K562 (cell line): Measurements from ENCODE around the gene TMTC3. TPM values are rescaled to one million over a fixed set of nuclear protein-coding genes. Genes with fewer than 3 reads are reported as not detected.

Experiments used
- ATAC-seq: fragments of 200-7000 bp; cut with Tn5 transposase; 3 replicates; pipeline ENCODE4 v1.9.1; 2020; ENCODE audit warnings: moderate library complexity
- BruUV-seq: library from RNA; stranded (reverse); fragments of 400-500 nt; replicated peaks from 2 replicates; lab custom pipeline; 2021; lab: Mats Ljungman, UMichigan
- CTCF ChIA-PET: fragments of 300-600 bp; formaldehyde crosslinking; extraction: SDS; loops from one replicate; lab custom pipeline; 2021; ENCODE audit warnings: low intra/inter-chr PET ratio; lab: Yijun Ruan, JAX
- POLR2A ChIA-PET: fragments of 300-600, 350-650 bp; sonication (Branson Sonifier 250); formaldehyde crosslinking; extraction: SDS; loops from one replicate; lab custom pipeline; 2021; ENCODE audit warnings: antibody characterized with exemption, inconsistent platforms; lab: Yijun Ruan, JAX
- DNase-seq, 4 experiments: peaks; one replicate each; pipeline versions ENCODE4 v3.0.0 to v3.0.0-alpha.2; 2011 to 2018; ENCODE audit warnings: low spot score in 3 of 4, mixed read lengths in 3 of 4; ENCODE audit errors: extremely low read depth in 1 of 4
- FAIRE-seq: peaks from 2 replicates; lab custom pipeline; 2011; peaks lifted over from hg19 to GRCh38; lab: Jason Lieb, UNC
- H2AFZ ChIP-seq: 2 replicates; pipeline ENCODE4 v1.6.0; 2011; ENCODE audit warnings: low read depth, low read length, control low read depth, inconsistent platforms
- H3K27ac ChIP-seq: fragments of 200-600 bp; 3 replicates; pipeline ENCODE4 v1.8.0; 2011; ENCODE audit warnings: low read depth, mild to moderate bottlenecking, control low read depth, inconsistent platforms, low read length, moderate library complexity, mixed read lengths; ENCODE audit errors: extremely low read depth
- H3K27me3 ChIP-seq, 2 experiments: fragments of 300-600 bp in 1 of 2; 2 replicates in 1 of 2; 3 replicates in 1 of 2; pipeline versions ENCODE4 v1.6.0 to v1.8.0; 2011; ENCODE audit warnings: inconsistent platforms in 2 of 2, low read length in 2 of 2, mild to moderate bottlenecking in 1 of 2, mixed read lengths in 1 of 2, moderate library complexity in 1 of 2; ENCODE audit not compliant: control insufficient read depth in 2 of 2, insufficient read depth in 2 of 2
- H3K36me3 ChIP-seq: fragments of 300-600 bp; 3 replicates; pipeline ENCODE4 v1.8.0; 2011; ENCODE audit warnings: mild to moderate bottlenecking, low read length, inconsistent platforms; ENCODE audit not compliant: control insufficient read depth, insufficient read depth
- H3K4me1 ChIP-seq, 2 experiments: fragments of 200-600 bp in 1 of 2; replicated peaks in 1 of 2; 2 replicates in 1 of 2; 3 replicates in 1 of 2; pipeline versions ENCODE4 v1.5.1 to v1.8.0; 2011; ENCODE audit warnings: inconsistent platforms in 2 of 2, low read length in 2 of 2, mild to moderate bottlenecking in 1 of 2, mixed read lengths in 1 of 2, moderate library complexity in 1 of 2; ENCODE audit not compliant: control insufficient read depth in 2 of 2, insufficient read depth in 2 of 2
- H3K4me2 ChIP-seq: 2 replicates; pipeline ENCODE4 v1.6.1; 2011; ENCODE audit warnings: low read length, control low read depth, inconsistent platforms, mixed read lengths; ENCODE audit not compliant: insufficient read depth
- H3K4me3 ChIP-seq: fragments of 200-600 bp; sonication (generic), shearing (Covaris generic); 2 replicates; pipeline ENCODE4 v1.5.1; 2016; ENCODE audit warnings: control low read depth, inconsistent platforms
- H3K79me2 ChIP-seq: fragments of 200-600 bp; 3 replicates; pipeline ENCODE4 v1.8.0; 2011; ENCODE audit warnings: low read length, inconsistent platforms; ENCODE audit not compliant: control insufficient read depth, insufficient read depth
- H3K9ac ChIP-seq, 2 experiments: 2 replicates each; pipeline versions ENCODE4 v1.6.0 to v1.6.1; 2011; ENCODE audit warnings: low read depth in 2 of 2, low read length in 2 of 2, control low read depth in 1 of 2, inconsistent platforms in 1 of 2, mild to moderate bottlenecking in 1 of 2, mixed read lengths in 1 of 2; ENCODE audit not compliant: insufficient read depth in 1 of 2
- H3K9me1 ChIP-seq: one replicate; pipeline ENCODE4 v1.6.0; 2011; ENCODE audit warnings: inconsistent platforms, mild to moderate bottlenecking, low read length, moderate library complexity; ENCODE audit not compliant: control insufficient read depth, insufficient read depth
- H3K9me3 ChIP-seq: replicated peaks from 2 replicates; pipeline ENCODE4 v1.5.1; 2011; ENCODE audit warnings: low read depth, low read length, inconsistent platforms; ENCODE audit not compliant: control insufficient read depth, insufficient read depth
- H4K20me1 ChIP-seq: replicated peaks from 2 replicates; pipeline ENCODE4 v1.6.1; 2011; ENCODE audit warnings: low read length, inconsistent platforms, mixed read lengths; ENCODE audit not compliant: control insufficient read depth, insufficient read depth
- ARHGAP35 ChIP-seq: fragments of 450-650 bp; IDR thresholded peaks from 2 replicates; pipeline ENCODE4 v1.6.1; 2018; ENCODE audit not compliant: partially characterized antibody
- CHD1 ChIP-seq: fragments of 200-600 bp; sonication (generic); IDR thresholded peaks from one replicate; pipeline ENCODE4 v1.6.1; 2012; ENCODE audit warnings: mild to moderate bottlenecking, moderate library complexity, low read length, inconsistent platforms
- CREB1 ChIP-seq, 2 experiments: sonication (generic) in 1 of 2; formaldehyde crosslinking in 1 of 2; IDR thresholded peaks; 2 replicates each; pipeline versions ENCODE4 v1.6.1 to v1.8.0; 2012 to 2022; ENCODE audit warnings: inconsistent platforms in 1 of 2, mild to moderate bottlenecking in 1 of 2, missing genetic modification reagents in 1 of 2, moderate library complexity in 1 of 2
- FOS ChIP-seq: IDR thresholded peaks from 3 replicates; pipeline ENCODE4 v1.6.1; 2011; ENCODE audit not compliant: insufficient read length; ENCODE audit errors: extremely low read depth
- IRF2 ChIP-seq: sonication (generic); formaldehyde crosslinking; IDR thresholded peaks from 2 replicates; pipeline ENCODE4 v1.8.1; 2022; ENCODE audit warnings: mild to moderate bottlenecking, missing genetic modification reagents
- ZEB2 ChIP-seq: fragments of 450-650 bp; IDR thresholded peaks from 2 replicates; pipeline ENCODE4 v1.6.1; 2016
- ZNF561 ChIP-seq: fragments of 450-650 bp; formaldehyde crosslinking; conservative IDR thresholded peaks from 2 replicates; pipeline ENCODE4 v1.4.0; 2020; ENCODE audit warnings: mild to moderate bottlenecking, moderate library complexity
- WGBS: fragments of 100-300 bp; shearing (Covaris generic); methylation state at CpG from one replicate; pipeline ENCODE4 v1.1.6; 2016; ENCODE audit warnings: low coverage, mixed read lengths; ENCODE audit not compliant: insufficient coverage; ENCODE audit errors: missing lambda C conversion rate; 5-methylcytosine and 5-hydroxymethylcytosine counted together
- in situ Hi-C: fragments of 300-500 bp; cut with MboI; formaldehyde crosslinking; loops from 4 replicates; pipeline ENCODE4 v1.15.0; 2018; ENCODE audit warnings: inconsistent platforms, mixed read lengths
- intact Hi-C: fragments of 100-400 bp; cut with micrococcal nuclease; formaldehyde crosslinking; loops from 2 replicates; pipeline ENCODE4 v1.14.2; 2022
- polyA plus RNA-seq, 8 experiments: library from polyadenylated mRNA; depleted of rRNA in 4 of 8; stranded (reverse) in 5 of 8; unstranded in 3 of 8; fragments of >200 nt; fragmentation: Nextera tagmentation in 2 of 8; fragmentation: Illumina TruSeq in 1 of 8; extraction: Ambion mirVana in 2 of 8; extraction: Trizol in 1 of 8; gene quantifications; 2 replicates each; pipeline versions ENCODE4 v1.2.1 to v1.2.3, GENCODE V29; 2011 to 2014; ENCODE audit warnings: inconsistent platforms in 1 of 8, missing spikeins in 1 of 8
- total RNA-seq, 7 experiments: library from RNA; depleted of rRNA in 6 of 7; stranded (reverse); fragments of >200 nt in 6 of 7; fragmentation: Illumina TruSeq in 2 of 7; extraction: Trizol in 2 of 7; gene quantifications; 2 replicates each; pipeline versions ENCODE4 v1.2.1 to v1.2.3, GENCODE V29; 2011 to 2021; ENCODE audit warnings: low replicate concordance in 1 of 7
- TF ChIP-seq, protein P1 (sequence below): fragments of 450-650 bp; IDR thresholded peaks from 2 replicates; pipeline ENCODE4 v1.7.0; 2016; ENCODE audit warnings: borderline replicate concordance
- TF ChIP-seq, protein P2 (sequence below), 2 experiments: fragments of 150-350 bp in 1 of 2; IDR thresholded peaks; 2 replicates each; pipeline ENCODE4 v1.6.1; 2012 to 2016; ENCODE audit warnings: low read depth in 2 of 2, low read length in 2 of 2, mild to moderate bottlenecking in 1 of 2, moderate library complexity in 1 of 2
- TF ChIP-seq, protein P3 (sequence below), 2 experiments: fragments of 450-650 bp in 1 of 2; IDR thresholded peaks; 2 replicates each; pipeline ENCODE4 v1.6.1; 2011 to 2017; ENCODE audit warnings: low read depth in 2 of 2, antibody characterized with exemption in 1 of 2, borderline replicate concordance in 1 of 2, low read length in 1 of 2, mild to moderate bottlenecking in 1 of 2, mixed read lengths in 1 of 2; ENCODE audit not compliant: control insufficient read depth in 1 of 2

TMTC3 gene
- total and polyA plus RNA-seq, 9 of the 15 experiments (the other 6 are each of a cell fraction or from before 2014, with no cell fraction given) = 1.9 to 9.8 (median 4.7) TPM

DNA sequence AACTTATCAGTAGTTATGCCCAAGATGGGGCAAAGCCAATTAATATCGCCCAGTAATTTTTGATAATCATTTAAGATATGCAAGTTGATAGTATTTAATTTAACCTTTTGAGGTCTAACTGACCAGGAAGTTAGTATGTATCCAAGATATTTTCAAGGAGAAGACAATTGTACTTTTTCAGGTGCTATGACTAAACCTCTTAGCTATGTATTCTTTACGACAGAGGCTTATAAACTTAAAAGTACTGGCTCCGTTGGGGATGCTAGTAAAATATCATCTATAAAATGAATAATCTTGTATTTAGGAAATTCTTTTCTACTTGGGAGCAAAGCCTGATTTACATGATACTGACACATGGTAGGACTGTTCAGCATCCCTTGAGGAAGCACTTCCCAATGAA lies 40.3 kb downstream of the TMTC3 start:
- no TSS peak for BruUV-seq
- H3K27ac ChIP-seq = no peak overlapping the region
- ATAC-seq = no peak
- intact Hi-C loops (no loop called here), in situ Hi-C loops (no loop called here)
- 88% methylated on average over 3 of the region's 3 CpGs for WGBS
- ChIA-PET POLR2A (no interaction called here), CTCF (no interaction called here)
- no peak overlapping the region for H3K4me2 ChIP-seq
- no peak overlapping the region for H2AFZ ChIP-seq
- no peaks in the 10 kb centered on the region for H4K20me1 ChIP-seq
- H3K9ac ChIP-seq = no peak overlapping the region
- H3K9me3 ChIP-seq = no peaks in the 10 kb centered on the region
- no peak for FAIRE-seq
- no peaks in the 10 kb centered on the region for H3K79me2 ChIP-seq
- no peak overlapping the region for H3K4me3 ChIP-seq
- DNase-seq = no peak
- no peaks in the 10 kb centered on the region for H3K4me1 ChIP-seq
- peaks cover 15% of the 10 kb centered on the region; the same call in 2 of the 3 replicates for H3K36me3 ChIP-seq
- H3K9me1 ChIP-seq = no peaks in the 10 kb centered on the region
- H3K27me3 ChIP-seq = no peaks in the 10 kb centered on the region
- TF ChIP-seq, protein P1, sequence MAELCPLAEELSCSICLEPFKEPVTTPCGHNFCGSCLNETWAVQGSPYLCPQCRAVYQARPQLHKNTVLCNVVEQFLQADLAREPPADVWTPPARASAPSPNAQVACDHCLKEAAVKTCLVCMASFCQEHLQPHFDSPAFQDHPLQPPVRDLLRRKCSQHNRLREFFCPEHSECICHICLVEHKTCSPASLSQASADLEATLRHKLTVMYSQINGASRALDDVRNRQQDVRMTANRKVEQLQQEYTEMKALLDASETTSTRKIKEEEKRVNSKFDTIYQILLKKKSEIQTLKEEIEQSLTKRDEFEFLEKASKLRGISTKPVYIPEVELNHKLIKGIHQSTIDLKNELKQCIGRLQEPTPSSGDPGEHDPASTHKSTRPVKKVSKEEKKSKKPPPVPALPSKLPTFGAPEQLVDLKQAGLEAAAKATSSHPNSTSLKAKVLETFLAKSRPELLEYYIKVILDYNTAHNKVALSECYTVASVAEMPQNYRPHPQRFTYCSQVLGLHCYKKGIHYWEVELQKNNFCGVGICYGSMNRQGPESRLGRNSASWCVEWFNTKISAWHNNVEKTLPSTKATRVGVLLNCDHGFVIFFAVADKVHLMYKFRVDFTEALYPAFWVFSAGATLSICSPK = no peak
- no peak for TF ChIP-seq FOS
- TF ChIP-seq CREB1 (IDR thresholded peaks at IDR 0.05) = no peak
- no peak for TF ChIP-seq CREB1 (CRISPR knock-in tag; IDR thresholded peaks at IDR 0.05)
- TF ChIP-seq, protein P2, sequence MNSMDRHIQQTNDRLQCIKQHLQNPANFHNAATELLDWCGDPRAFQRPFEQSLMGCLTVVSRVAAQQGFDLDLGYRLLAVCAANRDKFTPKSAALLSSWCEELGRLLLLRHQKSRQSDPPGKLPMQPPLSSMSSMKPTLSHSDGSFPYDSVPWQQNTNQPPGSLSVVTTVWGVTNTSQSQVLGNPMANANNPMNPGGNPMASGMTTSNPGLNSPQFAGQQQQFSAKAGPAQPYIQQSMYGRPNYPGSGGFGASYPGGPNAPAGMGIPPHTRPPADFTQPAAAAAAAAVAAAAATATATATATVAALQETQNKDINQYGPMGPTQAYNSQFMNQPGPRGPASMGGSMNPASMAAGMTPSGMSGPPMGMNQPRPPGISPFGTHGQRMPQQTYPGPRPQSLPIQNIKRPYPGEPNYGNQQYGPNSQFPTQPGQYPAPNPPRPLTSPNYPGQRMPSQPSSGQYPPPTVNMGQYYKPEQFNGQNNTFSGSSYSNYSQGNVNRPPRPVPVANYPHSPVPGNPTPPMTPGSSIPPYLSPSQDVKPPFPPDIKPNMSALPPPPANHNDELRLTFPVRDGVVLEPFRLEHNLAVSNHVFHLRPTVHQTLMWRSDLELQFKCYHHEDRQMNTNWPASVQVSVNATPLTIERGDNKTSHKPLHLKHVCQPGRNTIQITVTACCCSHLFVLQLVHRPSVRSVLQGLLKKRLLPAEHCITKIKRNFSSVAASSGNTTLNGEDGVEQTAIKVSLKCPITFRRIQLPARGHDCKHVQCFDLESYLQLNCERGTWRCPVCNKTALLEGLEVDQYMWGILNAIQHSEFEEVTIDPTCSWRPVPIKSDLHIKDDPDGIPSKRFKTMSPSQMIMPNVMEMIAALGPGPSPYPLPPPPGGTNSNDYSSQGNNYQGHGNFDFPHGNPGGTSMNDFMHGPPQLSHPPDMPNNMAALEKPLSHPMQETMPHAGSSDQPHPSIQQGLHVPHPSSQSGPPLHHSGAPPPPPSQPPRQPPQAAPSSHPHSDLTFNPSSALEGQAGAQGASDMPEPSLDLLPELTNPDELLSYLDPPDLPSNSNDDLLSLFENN (IDR thresholded peaks at IDR 0.05; ENCODE audit: low read depth in 2 of 2, low read length in 2 of 2) = no peak
- TF ChIP-seq CHD1 = no peak
- TF ChIP-seq ARHGAP35 = no peak
- TF ChIP-seq, protein P3, sequence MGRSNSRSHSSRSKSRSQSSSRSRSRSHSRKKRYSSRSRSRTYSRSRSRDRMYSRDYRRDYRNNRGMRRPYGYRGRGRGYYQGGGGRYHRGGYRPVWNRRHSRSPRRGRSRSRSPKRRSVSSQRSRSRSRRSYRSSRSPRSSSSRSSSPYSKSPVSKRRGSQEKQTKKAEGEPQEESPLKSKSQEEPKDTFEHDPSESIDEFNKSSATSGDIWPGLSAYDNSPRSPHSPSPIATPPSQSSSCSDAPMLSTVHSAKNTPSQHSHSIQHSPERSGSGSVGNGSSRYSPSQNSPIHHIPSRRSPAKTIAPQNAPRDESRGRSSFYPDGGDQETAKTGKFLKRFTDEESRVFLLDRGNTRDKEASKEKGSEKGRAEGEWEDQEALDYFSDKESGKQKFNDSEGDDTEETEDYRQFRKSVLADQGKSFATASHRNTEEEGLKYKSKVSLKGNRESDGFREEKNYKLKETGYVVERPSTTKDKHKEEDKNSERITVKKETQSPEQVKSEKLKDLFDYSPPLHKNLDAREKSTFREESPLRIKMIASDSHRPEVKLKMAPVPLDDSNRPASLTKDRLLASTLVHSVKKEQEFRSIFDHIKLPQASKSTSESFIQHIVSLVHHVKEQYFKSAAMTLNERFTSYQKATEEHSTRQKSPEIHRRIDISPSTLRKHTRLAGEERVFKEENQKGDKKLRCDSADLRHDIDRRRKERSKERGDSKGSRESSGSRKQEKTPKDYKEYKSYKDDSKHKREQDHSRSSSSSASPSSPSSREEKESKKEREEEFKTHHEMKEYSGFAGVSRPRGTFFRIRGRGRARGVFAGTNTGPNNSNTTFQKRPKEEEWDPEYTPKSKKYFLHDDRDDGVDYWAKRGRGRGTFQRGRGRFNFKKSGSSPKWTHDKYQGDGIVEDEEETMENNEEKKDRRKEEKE (IDR thresholded peaks at IDR 0.05; ENCODE audit: borderline replicate concordance in 1 of 2, control insufficient read depth in 1 of 2, low read depth in 2 of 2, low read length in 1 of 2) = no peak
- no peak for TF ChIP-seq ZEB2
- TF ChIP-seq ZNF561 (CRISPR knock-in tag) = no peak
- TF ChIP-seq IRF2 (CRISPR knock-in tag) = no peak
